Fibroblast of skin of right quadriceps (primary cell): ENCODE results near the gene ABLIM2.

Experiments
- DNase-seq: peaks from one replicate; pipeline ENCODE4 v3.0.0-alpha.2; 2013

ABLIM2 gene

GRCh38 chr4:8115203-8115520, 43.5 kb downstream of the ABLIM2 start:
- no peak for DNase-seq

GRCh38 chr4:8114456-8115202, 44.0 kb downstream of the ABLIM2 start:
- no peak for DNase-seq

DNA sequence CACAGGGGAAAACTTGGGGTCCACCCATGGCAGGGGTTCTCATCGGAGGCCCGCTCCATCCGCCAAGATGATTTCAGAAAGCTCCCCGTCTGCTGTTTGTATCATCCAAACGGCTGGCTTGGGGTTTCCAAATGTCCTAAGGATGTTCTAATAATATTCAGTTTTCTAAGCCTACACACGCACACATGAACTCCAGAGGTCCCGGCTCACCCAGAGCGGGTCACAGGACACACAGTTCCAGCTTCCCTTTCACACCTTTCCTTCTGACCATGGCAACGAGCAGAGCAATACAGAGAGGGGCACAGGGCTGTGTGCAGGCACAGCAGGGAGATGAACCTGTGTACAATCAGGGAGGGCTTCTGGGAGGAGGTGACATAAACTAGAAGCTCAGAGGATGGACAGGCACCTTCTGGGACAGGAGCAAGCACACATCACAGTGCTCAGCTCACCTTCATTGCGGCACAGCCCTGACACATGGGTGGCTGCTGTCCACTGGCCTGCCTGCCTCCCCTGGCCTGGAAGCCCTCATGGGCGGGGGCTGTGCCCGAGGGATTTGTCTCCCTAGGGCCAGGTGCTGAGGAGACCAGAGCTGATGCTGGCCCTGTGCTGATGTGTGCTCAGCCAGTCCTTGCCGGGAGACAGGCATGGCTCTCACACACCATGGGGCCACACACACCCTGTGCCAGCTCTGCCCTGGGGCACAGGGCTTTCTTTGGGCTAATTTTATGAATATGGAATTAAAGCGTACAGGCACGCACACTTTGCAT, 44.8 kb downstream of the ABLIM2 start:
- no peak for DNase-seq

DNA sequence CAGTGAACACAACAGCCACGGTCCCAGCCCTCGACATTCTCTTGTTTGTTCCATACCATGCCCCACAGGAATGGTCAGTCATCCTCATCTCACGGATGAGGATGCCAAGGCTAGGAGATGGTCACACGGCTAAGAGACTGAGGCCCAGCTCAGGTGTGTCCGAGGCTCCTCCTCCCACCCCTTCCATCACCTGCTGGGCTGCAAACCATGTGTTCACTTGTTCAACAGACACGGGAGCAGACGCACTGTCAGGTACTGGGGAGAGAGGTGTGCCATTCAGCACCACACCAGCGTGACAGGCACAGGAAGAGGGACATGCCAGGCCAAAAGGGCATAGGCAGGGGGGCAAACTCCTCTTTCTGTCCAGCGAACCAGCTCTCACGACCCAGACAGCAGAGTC, 45.9 kb downstream of the ABLIM2 start:
- no peak for DNase-seq

GRCh38 chr4:8112036-8112576, 46.5 kb downstream of the ABLIM2 start:
- no peak for DNase-seq

- no peak for DNase-seq
Observed at GRCh38 chr4:8110071-8110986, 48.3 kb downstream of the ABLIM2 start.

GRCh38 chr4:8109406-8110065, 49.1 kb downstream of the ABLIM2 start:
- DNase-seq: no peak

DNA sequence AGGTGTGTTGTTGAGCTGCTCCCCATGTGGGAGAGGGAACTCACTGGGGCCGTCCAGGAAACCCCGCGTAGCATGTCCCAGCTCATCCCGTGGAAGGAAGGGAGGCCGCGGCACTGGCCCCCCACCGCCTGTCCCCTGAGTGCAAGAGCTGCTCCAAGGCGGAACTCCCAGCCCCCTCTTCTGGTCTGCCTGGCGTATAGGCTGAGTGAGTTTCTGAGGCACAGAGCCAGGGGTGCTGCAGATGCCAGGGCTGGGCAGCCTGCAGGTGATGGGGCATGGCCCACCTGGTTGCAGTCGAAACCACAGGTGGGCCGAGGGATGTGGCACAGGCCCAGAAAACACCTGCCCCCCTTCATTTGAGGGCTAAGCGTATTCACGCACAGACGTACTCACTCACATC, 49.6 kb downstream of the ABLIM2 start:
- no peak for DNase-seq

DNA sequence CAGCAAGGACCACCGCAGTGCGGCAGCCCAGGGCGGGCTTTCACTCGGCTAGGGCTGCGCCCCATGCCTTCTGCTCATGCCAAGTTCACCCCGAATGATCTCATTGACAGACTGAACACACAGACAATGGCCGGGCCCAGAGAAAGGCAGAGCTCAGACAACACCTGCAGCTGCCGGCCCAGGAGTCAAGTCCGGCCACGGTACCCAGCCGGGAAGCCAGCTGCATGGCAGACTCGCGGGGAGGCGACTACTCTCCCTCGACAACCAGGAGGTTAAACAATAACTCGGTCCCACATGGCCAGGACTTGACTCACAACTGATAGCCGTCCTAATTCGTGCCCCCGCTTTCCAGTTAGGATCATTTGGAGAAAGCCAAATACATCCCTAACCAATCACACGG, 50.4 kb downstream of the ABLIM2 start:
- no peak for DNase-seq

DNA sequence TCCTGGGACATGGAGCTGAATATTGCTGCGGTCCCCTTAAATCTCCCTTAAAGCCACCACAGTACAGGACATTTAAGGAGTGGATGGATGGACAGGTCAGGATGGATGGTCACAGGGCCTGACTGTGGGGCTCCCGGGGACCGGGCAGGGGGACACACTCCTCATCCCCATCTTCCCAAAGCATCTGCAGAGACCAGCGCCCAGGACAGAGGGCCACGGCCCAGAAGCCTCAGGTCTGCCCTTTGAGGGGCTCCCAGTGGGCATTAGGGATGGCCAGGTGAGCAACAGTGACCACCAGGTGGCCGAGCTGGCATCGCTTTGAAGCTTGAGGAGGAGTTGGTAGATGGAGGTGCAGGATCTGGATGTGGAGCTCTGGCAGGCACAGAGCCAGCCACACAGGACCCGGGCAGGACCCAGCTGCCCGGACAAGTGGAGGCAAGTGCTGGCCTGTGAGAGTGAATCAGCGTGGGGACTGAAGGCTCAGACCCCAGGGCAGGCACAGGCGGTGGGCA, 51.4 kb downstream of the ABLIM2 start:
- DNase-seq: no peak

GRCh38 chr4:8106451-8107025, 52.1 kb downstream of the ABLIM2 start:
- no peak for DNase-seq

DNA sequence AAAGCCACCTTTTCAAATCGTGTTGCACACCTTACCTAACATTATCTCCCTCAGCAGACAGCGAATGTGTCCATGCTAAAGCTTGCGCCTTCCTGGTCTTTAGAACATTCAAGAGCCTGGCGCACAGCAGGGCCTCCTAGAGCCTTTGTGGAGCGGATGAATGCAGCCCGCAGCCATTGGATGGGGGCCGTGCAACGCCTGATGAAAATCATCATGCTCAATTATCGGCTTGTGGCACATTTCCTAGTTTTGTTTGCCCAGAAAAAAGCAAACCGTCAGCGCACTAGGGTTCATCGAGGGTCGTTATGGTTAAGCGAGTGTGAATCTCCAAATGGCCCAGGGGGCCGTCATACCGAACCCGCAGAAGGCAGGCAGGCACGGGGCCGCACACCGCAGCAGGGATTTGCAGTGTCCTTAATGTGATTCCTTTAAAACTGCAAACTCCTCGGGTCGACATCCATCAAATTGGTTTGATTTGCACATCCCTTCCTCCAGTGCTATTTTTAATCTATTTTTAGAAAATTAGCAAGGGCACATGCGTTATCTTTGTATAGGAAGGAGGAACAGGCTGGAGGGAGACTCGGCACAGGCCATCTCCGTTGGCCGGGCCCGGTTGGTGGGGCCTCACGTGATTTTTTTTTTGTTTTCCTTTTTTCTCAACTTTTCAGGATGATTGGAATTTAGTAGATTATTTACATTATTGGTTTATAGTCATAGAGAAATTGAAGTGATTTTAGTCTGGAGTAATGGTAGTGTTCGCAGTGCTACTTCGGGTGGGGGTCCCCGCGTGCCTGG, 53.1 kb downstream of the ABLIM2 start:
- no peak for DNase-seq

- no peak for DNase-seq
Observed at GRCh38 chr4:8104491-8105305, 53.9 kb downstream of the ABLIM2 start.

GRCh38 chr4:8103421-8104390, 54.9 kb downstream of the ABLIM2 start:
- DNase-seq: no peak

- no peak for DNase-seq
Observed at GRCh38 chr4:8102831-8103230, 55.8 kb downstream of the ABLIM2 start.

- no peak for DNase-seq
Observed at GRCh38 chr4:8102076-8102355, 56.6 kb downstream of the ABLIM2 start.

GRCh38 chr4:8101213-8102075, 57.2 kb downstream of the ABLIM2 start:
- peak; percentile 22 for DNase-seq

DNA sequence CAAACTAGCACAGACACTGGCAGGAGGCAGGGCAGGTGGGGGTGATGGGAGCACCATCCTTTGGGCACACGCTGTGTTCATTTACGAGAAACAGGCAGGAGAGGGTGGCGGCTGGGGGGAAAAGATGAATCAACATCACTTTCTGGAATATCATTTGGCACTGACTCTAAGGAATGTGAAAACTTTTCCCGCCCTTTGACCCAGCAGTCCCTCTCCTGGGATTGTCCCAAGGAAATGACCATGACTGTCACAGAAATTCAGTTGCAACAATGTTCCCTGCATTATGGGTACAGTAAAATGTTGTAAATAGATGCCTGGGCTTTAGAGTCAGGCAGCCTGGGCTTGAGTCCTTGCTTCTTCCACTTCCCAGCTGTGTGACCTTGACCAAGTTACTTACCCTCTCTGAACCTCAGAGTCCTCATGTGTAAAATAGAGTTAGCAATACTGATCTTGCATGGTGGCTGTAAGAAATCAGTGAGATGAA, 58.6 kb downstream of the ABLIM2 start:
- DNase-seq: no peak
